MM.1S (cell line): ENCODE results near the gene CIAO2B.

Experiments used
- EZH2 ChIP-seq: fragments of 300-600 bp; sonication (generic); optimal IDR thresholded peaks from 2 replicates; pipeline ENCODE3; 2017; ENCODE audit warnings: low read depth, mild to moderate bottlenecking, antibody characterized with exemption, low read length, mixed read lengths
- EZH2phosphoT487 ChIP-seq: fragments of 300-600 bp; sonication (generic); IDR thresholded peaks from 2 replicates; pipeline ENCODE4 v1.6.1; 2018; ENCODE audit warnings: antibody characterized with exemption, low read length
- TF ChIP-seq, protein P1 (sequence below): fragments of 300-600 bp; sonication (generic); IDR thresholded peaks from 2 replicates; pipeline ENCODE4 v1.5.1; 2016; ENCODE audit warnings: antibody characterized with exemption, low read length, mixed read lengths

DNA sequence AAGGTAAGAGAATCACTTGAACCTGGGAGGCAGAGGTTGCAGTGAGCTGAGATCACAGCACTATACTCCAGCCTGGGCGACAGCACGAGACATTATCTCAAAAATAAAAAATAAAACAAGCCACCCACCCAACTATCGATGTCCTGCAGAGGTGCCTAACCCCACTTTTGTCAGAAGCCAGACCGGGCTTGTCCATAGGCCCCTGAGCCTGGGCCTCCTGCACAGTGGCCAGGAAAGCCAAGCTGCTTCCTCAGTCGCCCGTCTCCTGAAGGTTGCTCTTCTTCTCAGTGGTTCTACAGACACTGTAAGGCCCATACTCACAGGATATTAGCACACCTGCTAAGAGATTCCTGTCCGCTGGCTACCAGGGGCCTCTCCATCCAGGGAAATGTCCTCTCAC is 12.3 kb upstream of the CIAO2B start:
- TF ChIP-seq, protein P1, sequence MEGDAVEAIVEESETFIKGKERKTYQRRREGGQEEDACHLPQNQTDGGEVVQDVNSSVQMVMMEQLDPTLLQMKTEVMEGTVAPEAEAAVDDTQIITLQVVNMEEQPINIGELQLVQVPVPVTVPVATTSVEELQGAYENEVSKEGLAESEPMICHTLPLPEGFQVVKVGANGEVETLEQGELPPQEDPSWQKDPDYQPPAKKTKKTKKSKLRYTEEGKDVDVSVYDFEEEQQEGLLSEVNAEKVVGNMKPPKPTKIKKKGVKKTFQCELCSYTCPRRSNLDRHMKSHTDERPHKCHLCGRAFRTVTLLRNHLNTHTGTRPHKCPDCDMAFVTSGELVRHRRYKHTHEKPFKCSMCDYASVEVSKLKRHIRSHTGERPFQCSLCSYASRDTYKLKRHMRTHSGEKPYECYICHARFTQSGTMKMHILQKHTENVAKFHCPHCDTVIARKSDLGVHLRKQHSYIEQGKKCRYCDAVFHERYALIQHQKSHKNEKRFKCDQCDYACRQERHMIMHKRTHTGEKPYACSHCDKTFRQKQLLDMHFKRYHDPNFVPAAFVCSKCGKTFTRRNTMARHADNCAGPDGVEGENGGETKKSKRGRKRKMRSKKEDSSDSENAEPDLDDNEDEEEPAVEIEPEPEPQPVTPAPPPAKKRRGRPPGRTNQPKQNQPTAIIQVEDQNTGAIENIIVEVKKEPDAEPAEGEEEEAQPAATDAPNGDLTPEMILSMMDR: no peak
- TF ChIP-seq EZH2 (no peak), EZH2phosphoT487 (no peak)
